H1 (cell line): Measurements from ENCODE around the gene PCBP4. TPM values are rescaled to one million over a fixed set of nuclear protein-coding genes. Genes with fewer than 3 reads are reported as not detected.

Experiments
- CTCF ChIA-PET: fragments of 300-600 bp; sonication (Branson Sonifier 250); formaldehyde crosslinking; loops from one replicate; lab custom pipeline; 2021; ENCODE audit not compliant: partially characterized antibody; lab: Charles Lee
- POLR2A ChIA-PET: fragments of 300-600 bp; sonication (Branson Sonifier 250); formaldehyde crosslinking; loops from one replicate; lab custom pipeline; 2021; ENCODE audit warnings: inconsistent platforms; ENCODE audit not compliant: partially characterized antibody; lab: Charles Lee
- DNase-seq, 2 experiments: peaks; one replicate each; pipeline versions ENCODE4 v3.0.0 to v3.0.0-alpha.2; 2010 to 2022; ENCODE audit warnings: low spot score in 2 of 2, low read depth in 1 of 2, mixed read lengths in 1 of 2
- FAIRE-seq: peaks from 2 replicates; lab custom pipeline; 2011; peaks lifted over from hg19 to GRCh38; lab: Jason Lieb, UNC
- H2AFZ ChIP-seq: 2 replicates; pipeline ENCODE4 v1.8.1; 2012; ENCODE audit warnings: low read length, inconsistent platforms
- H2AK5ac ChIP-seq: 2 replicates; pipeline ENCODE4 v1.6.1; 2013; ENCODE audit warnings: low read depth, low read length
- H2BK120ac ChIP-seq: replicated peaks from 2 replicates; pipeline ENCODE3; 2013; ENCODE audit warnings: low read depth, low read length, inconsistent platforms
- H2BK12ac ChIP-seq: 2 replicates; pipeline ENCODE4 v1.6.1; 2013; ENCODE audit warnings: low read depth, low read length
- H2BK15ac ChIP-seq: 2 replicates; pipeline ENCODE4 v1.6.1; 2013; ENCODE audit warnings: low read length
- H2BK20ac ChIP-seq: 2 replicates; pipeline ENCODE4 v1.6.1; 2013; ENCODE audit warnings: low read length
- H2BK5ac ChIP-seq: 2 replicates; pipeline ENCODE4 v1.6.1; 2013; ENCODE audit warnings: low read depth, low read length
- H3K14ac ChIP-seq: 2 replicates; pipeline ENCODE4 v1.6.1; 2013; ENCODE audit warnings: inconsistent platforms; ENCODE audit not compliant: insufficient read length
- H3K18ac ChIP-seq: 2 replicates; pipeline ENCODE4 v1.6.1; 2013; ENCODE audit warnings: low read length; ENCODE audit errors: extremely low read depth
- H3K23ac ChIP-seq: 2 replicates; pipeline ENCODE4 v1.6.1; 2013; ENCODE audit warnings: inconsistent platforms; ENCODE audit not compliant: insufficient read length
- H3K23me2 ChIP-seq: 2 replicates; pipeline ENCODE4 v1.6.1; 2013; ENCODE audit warnings: low read depth, low read length
- H3K27ac ChIP-seq: 2 replicates; pipeline ENCODE4 v1.6.1; 2011; ENCODE audit warnings: low read depth, low read length, inconsistent platforms
- H3K27me3 ChIP-seq, 4 experiments: replicated peaks in 1 of 4; 1 replicate in 1 of 4; 2 replicates in 3 of 4; pipeline versions ENCODE4 v1.6.1 to v1.8.1; 2011 to 2013; ENCODE audit warnings: low read length in 3 of 4, mild to moderate bottlenecking in 3 of 4, inconsistent platforms in 2 of 4, mixed read lengths in 2 of 4, moderate library complexity in 1 of 4; ENCODE audit not compliant: control insufficient read depth in 3 of 4, insufficient read depth in 3 of 4; ENCODE audit errors: extremely low read depth in 1 of 4
- H3K36me3 ChIP-seq, 4 experiments: 2 replicates each; pipeline versions ENCODE4 v1.6.1 to v1.8.1; 2011 to 2013; ENCODE audit warnings: mild to moderate bottlenecking in 4 of 4, low read length in 3 of 4, moderate library complexity in 2 of 4, control low read depth in 1 of 4, inconsistent platforms in 1 of 4; ENCODE audit not compliant: insufficient read depth in 4 of 4, control insufficient read depth in 2 of 4
- H3K4ac ChIP-seq: replicated peaks from 2 replicates; pipeline ENCODE3; 2013; ENCODE audit warnings: low read length, low read depth, mixed read lengths, inconsistent platforms; ENCODE audit not compliant: insufficient read length
- H3K4me1 ChIP-seq, 4 experiments: replicated peaks in 1 of 4; 1 replicate in 1 of 4; 2 replicates in 3 of 4; pipeline versions ENCODE4 v1.6.1 to v1.8.1; 2011 to 2013; ENCODE audit warnings: low read length in 3 of 4, inconsistent platforms in 2 of 4, mixed read lengths in 1 of 4; ENCODE audit not compliant: insufficient read depth in 4 of 4, control insufficient read depth in 3 of 4
- H3K4me2 ChIP-seq, 2 experiments: 2 replicates each; pipeline versions ENCODE4 v1.6.1 to v1.8.1; 2011 to 2013; ENCODE audit warnings: low read depth in 2 of 2, low read length in 2 of 2, control low read depth in 1 of 2, inconsistent platforms in 1 of 2, mild to moderate bottlenecking in 1 of 2; ENCODE audit not compliant: insufficient read depth in 1 of 2
- H3K4me3 ChIP-seq, 4 experiments: fragments of 200-600, 300-600 bp in 1 of 4; sonication (generic), shearing (Covaris generic), sonication (Bioruptor Twin) in 1 of 4; 2 replicates each; pipeline versions ENCODE4 v1.5.1 to v1.8.1; 2011 to 2016; ENCODE audit warnings: low read length in 4 of 4, low read depth in 3 of 4, control low read depth in 2 of 4, inconsistent platforms in 2 of 4, mild to moderate bottlenecking in 2 of 4, mixed read lengths in 1 of 4, moderate library complexity in 1 of 4; ENCODE audit not compliant: insufficient read depth in 2 of 4; ENCODE audit errors: extremely low read depth in 1 of 4
- H3K56ac ChIP-seq: replicated peaks from 2 replicates; pipeline ENCODE3; 2013; ENCODE audit warnings: low read depth, mild to moderate bottlenecking, mixed read lengths, low read length, inconsistent platforms; ENCODE audit not compliant: insufficient read length
- H3K79me1 ChIP-seq: 2 replicates; pipeline ENCODE4 v1.6.1; 2013; ENCODE audit warnings: low read depth, low read length, control low read depth
- H3K79me2 ChIP-seq, 2 experiments: 2 replicates each; pipeline versions ENCODE4 v1.6.1 to v1.8.1; 2012 to 2013; ENCODE audit warnings: low read length in 2 of 2, mild to moderate bottlenecking in 2 of 2, inconsistent platforms in 1 of 2; ENCODE audit not compliant: insufficient read depth in 2 of 2, control insufficient read depth in 1 of 2
- H3K9ac ChIP-seq, 4 experiments: replicated peaks in 1 of 4; 1 replicate in 1 of 4; 2 replicates in 3 of 4; pipeline versions ENCODE4 v1.6.1 to v1.8.1; 2011 to 2013; ENCODE audit warnings: low read depth in 3 of 4, low read length in 3 of 4, control low read depth in 2 of 4, mild to moderate bottlenecking in 2 of 4, moderate library complexity in 2 of 4, inconsistent platforms in 1 of 4; ENCODE audit errors: extremely low read depth in 1 of 4
- H3K9me3 ChIP-seq, 2 experiments: 2 replicates each; pipeline versions ENCODE4 v1.6.1 to v1.8.1; 2012 to 2013; ENCODE audit warnings: mild to moderate bottlenecking in 2 of 2, moderate library complexity in 2 of 2, control low read depth in 1 of 2, inconsistent platforms in 1 of 2, low read depth in 1 of 2, low read length in 1 of 2, mixed read lengths in 1 of 2; ENCODE audit not compliant: insufficient read depth in 2 of 2
- H4K20me1 ChIP-seq, 2 experiments: replicated peaks in 1 of 2; 2 replicates each; pipeline versions ENCODE3 to v1.8.1; 2011 to 2013; ENCODE audit warnings: inconsistent platforms in 2 of 2, low read length in 2 of 2, mild to moderate bottlenecking in 1 of 2; ENCODE audit not compliant: insufficient read depth in 2 of 2, control insufficient read depth in 1 of 2
- H4K5ac ChIP-seq: 2 replicates; pipeline ENCODE4 v1.6.1; 2013; ENCODE audit warnings: low read length, low read depth, mixed read lengths, inconsistent platforms; ENCODE audit not compliant: insufficient read length
- H4K8ac ChIP-seq: 2 replicates; pipeline ENCODE4 v1.8.0; 2013; ENCODE audit warnings: mild to moderate bottlenecking, moderate library complexity, low read length, inconsistent platforms; ENCODE audit not compliant: insufficient read depth; ENCODE audit errors: extremely low read depth
- H4K91ac ChIP-seq: replicated peaks from 2 replicates; pipeline ENCODE3; 2013; ENCODE audit warnings: low read length, mixed read lengths, inconsistent platforms; ENCODE audit not compliant: insufficient read length
- BACH1 ChIP-seq: IDR thresholded peaks from 2 replicates; pipeline ENCODE4 v1.6.1; 2012; ENCODE audit warnings: low read length, improper control_type of control experiment
- CHD1 ChIP-seq: IDR thresholded peaks from 2 replicates; pipeline ENCODE4 v1.6.1; 2012; ENCODE audit warnings: low read depth, low read length, improper control_type of control experiment
- GABPA ChIP-seq: IDR thresholded peaks from 2 replicates; pipeline ENCODE4 v1.6.1; 2011; ENCODE audit warnings: mild to moderate bottlenecking, low read length, moderate library complexity, borderline replicate concordance; ENCODE audit not compliant: insufficient read depth
- JUN ChIP-seq: IDR thresholded peaks from 2 replicates; pipeline ENCODE4 v1.6.1; 2011; ENCODE audit warnings: low read depth, mild to moderate bottlenecking, improper control_type of control experiment, low read length
- POU5F1 ChIP-seq: IDR thresholded peaks from 2 replicates; pipeline ENCODE4 v1.6.1; 2011; ENCODE audit warnings: low read depth, mild to moderate bottlenecking, low read length, moderate library complexity
- SIRT6 ChIP-seq: IDR thresholded peaks from one replicate; pipeline ENCODE4 v1.7.1; 2012; ENCODE audit warnings: low read length, inconsistent platforms
- SUZ12 ChIP-seq: fragments of 200-600 bp; sonication (generic); IDR thresholded peaks from 2 replicates; pipeline ENCODE4 v1.6.1; 2012; ENCODE audit warnings: mild to moderate bottlenecking, inconsistent platforms, low read length, moderate library complexity, mixed read lengths
- TBP ChIP-seq: IDR thresholded peaks from 2 replicates; pipeline ENCODE4 v1.6.1; 2011; ENCODE audit warnings: low read depth, low read length, improper control_type of control experiment
- WGBS, 2 experiments: shearing (Covaris generic) in 1 of 2; methylation state at CpG; one replicate each; pipeline versions ENCODE4 v1.1.6 to v1.1.7; 2013 to 2015; ENCODE audit warnings: low lambda C conversion rate in 2 of 2, mixed read lengths in 2 of 2, inconsistent platforms in 1 of 2, low coverage in 1 of 2, missing lambda C conversion rate in 1 of 2; ENCODE audit not compliant: insufficient replicate concordance in 2 of 2, insufficient coverage in 1 of 2, insufficient read length in 1 of 2; ENCODE audit errors: extremely low coverage in 1 of 2, missing lambda C conversion rate in 1 of 2; 5-methylcytosine and 5-hydroxymethylcytosine counted together
- polyA plus RNA-seq, 7 experiments: library from polyadenylated mRNA; depleted of rRNA in 3 of 7; stranded (reverse) in 5 of 7; unstranded in 2 of 7; fragments of >200 nt in 5 of 7; fragments of 200-250 nt in 2 of 7; gene quantifications; 1 replicate in 5 of 7; 2 replicates in 1 of 7; 4 replicates in 1 of 7; pipeline versions ENCODE4 v1.2.1 to v1.2.3, GENCODE V29; 2011 to 2013; ENCODE audit warnings: missing spikeins in 2 of 7, mixed read lengths in 2 of 7
- total RNA-seq: library from RNA; stranded (reverse); fragmentation: NEBNext Ultra II Directional; extraction: Animal tissue kit (Norgen Biotek cat#: 25700); gene quantifications from 2 replicates; pipeline ENCODE4 v1.2.1, GENCODE V29; 2021

Gene PCBP4
- total and polyA plus RNA-seq, 2 of the 8 experiments (the other 6 are each of a cell fraction or from before 2014, with no cell fraction given): 16.4 to 34.1 TPM

- H4K5ac ChIP-seq: peak within 1 kb of the TSS; percentile 77
- H3K4me3 ChIP-seq: peak within 1 kb of the TSS; percentile 50 to 88 (median 82)
- H2BK20ac ChIP-seq: no peak within 1 kb of the TSS
- H3K23me2 ChIP-seq: peaks cover 9% of the 10 kb centered on the region; the same call in 1 of the 2 replicates
- H3K14ac ChIP-seq: no peak within 1 kb of the TSS
- no peak within 1 kb of the TSS for H3K23ac ChIP-seq
- peak within 1 kb of the TSS; percentile 71; the same call in 1 of the 2 replicates for H2BK5ac ChIP-seq
- DNase-seq (peak; percentile 99 to 100), FAIRE-seq (peak; percentile 79)
- peak within 1 kb of the TSS; percentile 96 for H3K4ac ChIP-seq
- peak within 1 kb of the TSS; percentile 93 for H4K91ac ChIP-seq
- peaks cover 0 to 30% of the 10 kb centered on the region in 2 experiments; a peak in 3 of 4 replicates for H3K79me2 ChIP-seq
- peak within 1 kb of the TSS; percentile 83 for H3K18ac ChIP-seq
- peak within 1 kb of the TSS; percentile 59 for H2BK120ac ChIP-seq
- no peaks in the 10 kb centered on the region for H3K9me3 ChIP-seq
- H3K27me3 ChIP-seq: peaks cover 0 to 10% (median 4%) of the 10 kb centered on the region in 4 experiments; a peak in 4 of 7 replicates
- H2AK5ac ChIP-seq: no peak within 1 kb of the TSS
- H4K8ac ChIP-seq: peak within 1 kb of the TSS; percentile 88
- H3K9ac ChIP-seq: peak within 1 kb of the TSS; percentile 55 to 70 (median 66)
- H2BK12ac ChIP-seq: no peak within 1 kb of the TSS
- H3K56ac ChIP-seq: peak within 1 kb of the TSS; percentile 55
- ChIA-PET POLR2A (interaction anchor here (0.5 to 15.7 kb wide), 19 partner anchors 9 to 514 kb away, joined by 3 to 148 read pairs (median 5); partner anchors contain the start of genes ABHD14A, ABHD14B, ACY1 and GPR62), CTCF (interaction anchor here (0.6 to 5.1 kb wide), 25 partner anchors 9 to 239 kb away, joined by 3 to 44 read pairs (median 5); partner anchors contain the start of genes ABHD14A, ABHD14B, ACY1 and GPR62)
- 9% methylated on average over 61 of the region's 67 CpGs; no CpG with 5 or more reads in 1 of the 2 experiments for WGBS, 2 experiments
- peaks cover 12% of the 10 kb centered on the region for H3K79me1 ChIP-seq
- H2BK15ac ChIP-seq: peak within 1 kb of the TSS; percentile 88; the same call in 1 of the 2 replicates
- H4K20me1 ChIP-seq: peaks cover 3 to 16% of the 10 kb centered on the region in 2 experiments
- peaks cover 2 to 13% (median 6%) of the 10 kb centered on the region in 4 experiments for H3K4me1 ChIP-seq
- peak within 1 kb of the TSS; percentile 92 to 96 for H3K4me2 ChIP-seq
- no peak within 1 kb of the TSS for H3K27ac ChIP-seq
- H2AFZ ChIP-seq: peak within 1 kb of the TSS; percentile 65; the same call in 1 of the 2 replicates
- peaks cover 5 to 12% (median 7%) of the 10 kb centered on the region in 4 experiments; a peak in 6 of 8 replicates for H3K36me3 ChIP-seq
- TF ChIP-seq SIRT6 (no peak), JUN (no peak), GABPA (peak; percentile 25; the same call in 1 of the 2 replicates), SUZ12 (no peak), TBP (peak; percentile 53; the same call in 1 of the 2 replicates), BACH1 (peak; percentile 11; the same call in 1 of the 2 replicates), POU5F1 (no peak), CHD1 (no peak)
Observed at GRCh38 chr3:51941798-51942602, 25.3 kb downstream of the PCBP4 start, which contains the start of the genes PARP3 and RRP9. Gene PARP3, plus strand, starts transcription at chr3:51942363. Its CDS starts 993 bp downstream, at chr3:51943356. Gene RRP9, minus strand, starts transcription at chr3:51941904. Its CDS starts 37 bp downstream, at chr3:51941867.
